Kasumi-1 (cell line): ENCODE measurements around the gene ATP6V0D1.
"Not testable (repeated sequence)": the region's sequence is repeated elsewhere in the genome, so short reads cannot be mapped to it uniquely, and the experiment has no call there.

ENCODE experiments used
- DNase-seq, 2 experiments: peaks; one replicate each; lab custom pipeline; 2025; lab: John Stamatoyannopoulos, UW

The ATP6V0D1 gene

GRCh38 chr16:67429053-67429798 is 51.7 kb downstream of the ATP6V0D1 start:
- DNase-seq, result no peak

- peak; percentile 48 to 58 for DNase-seq
Observed at GRCh38 chr16:67428146-67428731, 52.7 kb downstream of the ATP6V0D1 start.

- no peak for DNase-seq
Observed at GRCh38 chr16:67426950-67427349, 54.0 kb downstream of the ATP6V0D1 start.

- DNase-seq, result no peak
Observed at GRCh38 chr16:67426022-67426421, 54.9 kb downstream of the ATP6V0D1 start.

GRCh38 chr16:67425580-67425979 is 55.4 kb downstream of the ATP6V0D1 start:
- no peak for DNase-seq

- no peak for DNase-seq
Observed at GRCh38 chr16:67425061-67425460, 55.9 kb downstream of the ATP6V0D1 start.

GRCh38 chr16:67424261-67424615 is 56.7 kb downstream of the ATP6V0D1 start:
- DNase-seq, result no peak

- no peak for DNase-seq
Observed at GRCh38 chr16:67423611-67424260, 57.2 kb downstream of the ATP6V0D1 start.

- no peak for DNase-seq
Observed at GRCh38 chr16:67423015-67423414, 57.9 kb downstream of the ATP6V0D1 start.

- no peak for DNase-seq
Observed at GRCh38 chr16:67421030-67421429, 59.9 kb downstream of the ATP6V0D1 start.

- no peak for DNase-seq
Observed at GRCh38 chr16:67419931-67420330, 61.0 kb downstream of the ATP6V0D1 start.

GRCh38 chr16:67419502-67419901 is 61.5 kb downstream of the ATP6V0D1 start:
- no peak for DNase-seq

- DNase-seq, result no peak
Observed at GRCh38 chr16:67417333-67418061, 63.5 kb downstream of the ATP6V0D1 start.

GRCh38 chr16:67415872-67416793 is 64.8 kb downstream of the ATP6V0D1 start, which contains the start of gene ZDHHC1:
TSS of gene ZDHHC1 (minus strand) at chr16:67416477. CDS start at chr16:67407775, 8,702 bp downstream.
- peak in 1 of 2 experiments; percentile 18 for DNase-seq

- DNase-seq, result not testable (repeated sequence)
Observed at GRCh38 chr16:67415421-67415820, 65.5 kb downstream of the ATP6V0D1 start.

GRCh38 chr16:67413978-67414911 is 66.7 kb downstream of the ATP6V0D1 start:
- DNase-seq, result no peak

GRCh38 chr16:67412294-67412693 is 68.7 kb downstream of the ATP6V0D1 start:
- no peak for DNase-seq

- DNase-seq, result no peak
Observed at GRCh38 chr16:67411339-67411738, 69.6 kb downstream of the ATP6V0D1 start.

GRCh38 chr16:67409631-67410030 is 71.3 kb downstream of the ATP6V0D1 start:
- no peak for DNase-seq

- DNase-seq, result no peak
Observed at GRCh38 chr16:67407788-67408452, 73.0 kb downstream of the ATP6V0D1 start.
